GM18861 (cell line): Measurements from ENCODE around the gene PANK1.
A peak's percentile ranks its signal among the peaks of the same experiment; 100 is the strongest.
"Not testable (repeated sequence)": the region's sequence is repeated elsewhere in the genome, so short reads cannot be mapped to it uniquely, and the experiment has no call there.

Source experiments
- ATAC-seq: cut with Tn5 transposase; IDR thresholded peaks from one replicate; pipeline ENCODE4 v1.9.1; 2021; ENCODE audit not compliant: unreplicated experiment

The PANK1 gene

GRCh38 chr10:89622151-89622550, 22.9 kb downstream of the PANK1 start:
- ATAC-seq, result no peak

GRCh38 chr10:89621438-89621837, 23.6 kb downstream of the PANK1 start:
- no peak for ATAC-seq

- ATAC-seq, result not testable (repeated sequence)
Observed at GRCh38 chr10:89620296-89620695, 24.7 kb downstream of the PANK1 start.

- ATAC-seq, result no peak
Observed at GRCh38 chr10:89615824-89616223, 29.2 kb downstream of the PANK1 start.

GRCh38 chr10:89615112-89615511, 29.9 kb downstream of the PANK1 start:
- ATAC-seq, result no peak

- no peak for ATAC-seq
Observed at GRCh38 chr10:89613582-89613981, 31.5 kb downstream of the PANK1 start.

- ATAC-seq, result no peak
Observed at GRCh38 chr10:89611282-89611681, 33.8 kb downstream of the PANK1 start.

GRCh38 chr10:89609833-89610346, 35.2 kb downstream of the PANK1 start:
- peak; percentile 59 for ATAC-seq

- no peak for ATAC-seq
Observed at GRCh38 chr10:89604200-89604599, 40.8 kb downstream of the PANK1 start.

- no peak for ATAC-seq
Observed at GRCh38 chr10:89602919-89603318, 42.1 kb downstream of the PANK1 start.

GRCh38 chr10:89601728-89602361, 43.2 kb downstream of the PANK1 start:
- no peak for ATAC-seq

GRCh38 chr10:89600041-89600440, 45.0 kb downstream of the PANK1 start:
- ATAC-seq, result no peak

GRCh38 chr10:89593043-89593442, 52.0 kb downstream of the PANK1 start:
- ATAC-seq, result no peak

- no peak for ATAC-seq
Observed at GRCh38 chr10:89592539-89592938, 52.5 kb downstream of the PANK1 start.

GRCh38 chr10:89591796-89592271, 53.2 kb downstream of the PANK1 start:
- no peak for ATAC-seq

GRCh38 chr10:89591111-89591795, 53.8 kb downstream of the PANK1 start:
- no peak for ATAC-seq

- ATAC-seq, result no peak
Observed at GRCh38 chr10:89590326-89590725, 54.7 kb downstream of the PANK1 start.

- ATAC-seq, result no peak
Observed at GRCh38 chr10:89589101-89589720, 55.8 kb downstream of the PANK1 start.

GRCh38 chr10:89588671-89589070, 56.4 kb downstream of the PANK1 start:
- ATAC-seq, result no peak

GRCh38 chr10:89582022-89582421, 63.0 kb downstream of the PANK1 start:
- no peak for ATAC-seq

- ATAC-seq, result no peak
Observed at GRCh38 chr10:89580243-89580642, 64.8 kb downstream of the PANK1 start.

GRCh38 chr10:89576696-89577095, 68.3 kb downstream of the PANK1 start:
- ATAC-seq, result no peak
